ENCODE data around the gene ATP13A5. TPM values are rescaled to one million over a fixed set of nuclear protein-coding genes. Genes with fewer than 3 reads are reported as not detected.

Gene ATP13A5
- polyA plus RNA-seq, 4 donors = 0.21 TPM; not detected in 3

DNA sequence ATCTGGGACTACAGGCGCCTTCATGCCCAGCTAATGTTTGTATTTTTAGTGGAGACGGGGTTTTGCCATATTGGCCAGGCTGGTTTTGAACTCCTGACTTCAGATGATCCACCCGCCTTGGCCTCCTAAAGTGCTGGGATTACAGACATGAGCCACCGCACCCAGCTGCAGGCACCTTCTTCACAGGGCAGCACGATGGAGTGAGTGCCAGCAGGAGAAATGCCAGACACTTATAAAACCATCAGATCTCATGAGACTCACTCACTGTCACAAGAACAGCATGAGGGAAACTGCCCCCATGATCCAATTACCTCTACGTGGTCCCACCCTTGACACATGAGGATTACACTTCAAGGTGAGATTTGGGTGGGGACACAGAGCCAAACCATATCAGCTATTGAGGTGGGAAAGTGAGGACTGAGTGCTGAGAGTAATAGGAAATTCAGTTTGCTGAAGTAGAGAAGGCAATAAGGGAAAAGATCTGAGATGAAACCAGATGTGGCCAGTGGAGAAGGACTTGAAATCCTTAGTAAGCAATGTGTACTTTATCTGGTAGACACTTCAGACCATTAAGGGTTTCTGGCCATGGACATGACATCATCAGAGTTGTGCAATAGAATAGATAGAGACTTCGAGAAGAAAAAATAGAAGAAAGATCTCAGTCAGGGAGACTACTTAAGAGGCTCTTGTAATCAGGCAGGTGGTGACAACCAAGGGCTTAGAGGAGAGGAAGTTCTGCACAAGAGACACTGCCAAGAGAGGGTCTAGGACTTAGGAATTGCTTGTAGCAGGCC is 18.1 kb upstream of the ATP13A5 start:
- Histone ChIP-seq H3K27me3 (ENCODE audit: control insufficient read depth in 3 of 3, insufficient read depth in 3 of 3, low read length in 3 of 3) (no peaks in the 10 kb centered on the region), H3K4me1 (ENCODE audit: control insufficient read depth in 3 of 3, insufficient read depth in 2 of 3, low read depth in 1 of 3, low read length in 2 of 3) (no peaks in the 10 kb centered on the region), H3K4me3 (ENCODE audit: low read depth in 1 of 3, low read length in 3 of 3) (no peak overlapping the region), H3K36me3 (ENCODE audit: control insufficient read depth in 3 of 3, insufficient read depth in 2 of 3, low read depth in 1 of 3, low read length in 3 of 3) (no peaks in the 10 kb centered on the region), H3K9me3 (ENCODE audit: control insufficient read depth in 2 of 2, insufficient read depth in 1 of 2, low read depth in 1 of 2, low read length in 1 of 2) (no peaks in the 10 kb centered on the region), H3K27ac (ENCODE audit: low read depth in 1 of 3, low read length in 2 of 3) (no peak overlapping the region)
- peak in 1 of 2 donors; percentile 10 for DNase-seq
- no peak for FAIRE-seq
- 69 to 75% (median 71%) methylated on average over 7 of the region's 7 CpGs for WGBS, 3 donors

DNA sequence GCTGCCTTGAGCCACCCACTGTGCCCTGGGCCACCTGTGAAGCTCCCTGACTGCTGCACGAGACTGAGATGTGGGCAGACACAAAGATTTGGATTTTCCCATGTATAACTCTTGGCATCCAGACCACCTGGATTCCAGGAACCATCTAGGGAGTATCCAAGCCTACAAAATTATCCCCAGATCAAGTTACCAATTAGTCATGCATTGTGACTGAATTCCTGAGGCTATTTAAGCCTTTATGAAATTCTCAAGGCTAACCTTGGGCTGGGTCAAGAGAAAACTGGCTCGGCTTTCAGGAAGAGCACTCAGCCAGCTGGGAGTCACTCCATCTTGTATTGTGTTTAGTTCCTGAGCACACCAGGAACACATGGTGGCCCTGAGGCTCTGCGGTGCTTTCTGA is 13.3 kb upstream of the ATP13A5 start:
- Histone ChIP-seq H3K4me3 (ENCODE audit: low read depth in 1 of 3, low read length in 3 of 3) (no peak overlapping the region), H3K4me1 (ENCODE audit: control insufficient read depth in 3 of 3, insufficient read depth in 2 of 3, low read depth in 1 of 3, low read length in 2 of 3) (no peaks in the 10 kb centered on the region), H3K9me3 (ENCODE audit: control insufficient read depth in 2 of 2, insufficient read depth in 1 of 2, low read depth in 1 of 2, low read length in 1 of 2) (no peaks in the 10 kb centered on the region), H3K36me3 (ENCODE audit: control insufficient read depth in 3 of 3, insufficient read depth in 2 of 3, low read depth in 1 of 3, low read length in 3 of 3) (no peaks in the 10 kb centered on the region), H3K27me3 (ENCODE audit: control insufficient read depth in 3 of 3, insufficient read depth in 3 of 3, low read length in 3 of 3) (no peaks in the 10 kb centered on the region), H3K27ac (ENCODE audit: low read depth in 1 of 3, low read length in 2 of 3) (no peak overlapping the region)
- DNase-seq (no peak), FAIRE-seq (no peak)
- WGBS, 3 donors = 74 to 81% (median 74%) methylated on average over 3 of the region's 3 CpGs

DNA sequence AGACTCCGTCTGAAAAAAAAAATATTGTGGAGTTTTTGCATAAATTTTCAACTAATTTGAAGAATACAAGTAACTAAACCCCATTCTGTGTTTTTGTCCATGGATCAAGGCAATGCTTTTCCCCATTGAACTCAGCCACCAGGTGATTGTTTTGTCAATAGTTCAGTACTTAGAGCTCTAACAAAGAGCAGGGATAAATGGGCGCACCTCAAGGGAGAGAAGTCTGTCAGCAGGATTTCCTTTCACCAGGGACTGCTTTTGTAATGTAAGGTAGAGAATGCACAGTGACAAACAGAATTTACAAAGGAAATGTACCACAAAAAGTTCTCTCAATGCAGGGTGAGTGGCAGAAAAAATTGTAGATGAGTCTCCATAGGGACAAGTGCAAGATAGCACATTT is 10.8 kb upstream of the ATP13A5 start:
- no peak for FAIRE-seq
- WGBS, 3 donors = 77 to 82% (median 79%) methylated on average over 2 of the region's 2 CpGs

DNA sequence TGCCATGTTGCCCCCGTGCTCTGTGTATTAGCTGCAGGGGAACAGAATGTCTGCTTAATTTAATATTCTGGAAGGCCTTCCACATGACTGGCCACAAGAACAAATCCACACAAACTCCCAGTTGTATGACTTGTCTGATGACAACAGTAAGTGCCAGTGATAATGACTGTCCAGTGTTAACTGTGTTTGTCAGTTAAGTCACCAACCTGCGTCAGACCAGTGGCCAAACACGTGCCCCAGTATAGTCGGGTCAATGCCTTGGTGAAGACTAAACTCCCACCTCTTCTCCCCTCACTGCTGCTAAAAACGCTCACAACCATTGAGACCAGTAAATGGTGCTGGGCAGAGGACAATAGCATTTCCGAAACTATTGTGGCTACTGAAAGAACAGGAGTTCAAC is 9.8 kb upstream of the ATP13A5 start:
- 76 to 87% (median 87%) methylated on average over 6 of the region's 6 CpGs for WGBS, 3 donors
- FAIRE-seq = no peak

More for the DNA sequence above, 10.8 kb upstream of the ATP13A5 start:
- Histone ChIP-seq H3K36me3 (ENCODE audit: control insufficient read depth in 3 of 3, insufficient read depth in 2 of 3, low read depth in 1 of 3, low read length in 3 of 3) (no peaks in the 10 kb centered on the region), H3K9me3 (ENCODE audit: control insufficient read depth in 2 of 2, insufficient read depth in 1 of 2, low read depth in 1 of 2, low read length in 1 of 2) (no peaks in the 10 kb centered on the region), H3K27ac (ENCODE audit: low read depth in 1 of 3, low read length in 2 of 3) (no peak overlapping the region), H3K27me3 (ENCODE audit: control insufficient read depth in 3 of 3, insufficient read depth in 3 of 3, low read length in 3 of 3) (no peaks in the 10 kb centered on the region), H3K4me3 (ENCODE audit: low read depth in 1 of 3, low read length in 3 of 3) (no peak overlapping the region), H3K4me1 (ENCODE audit: control insufficient read depth in 3 of 3, insufficient read depth in 2 of 3, low read depth in 1 of 3, low read length in 2 of 3) (no peaks in the 10 kb centered on the region)
- DNase-seq = no peak

DNA sequence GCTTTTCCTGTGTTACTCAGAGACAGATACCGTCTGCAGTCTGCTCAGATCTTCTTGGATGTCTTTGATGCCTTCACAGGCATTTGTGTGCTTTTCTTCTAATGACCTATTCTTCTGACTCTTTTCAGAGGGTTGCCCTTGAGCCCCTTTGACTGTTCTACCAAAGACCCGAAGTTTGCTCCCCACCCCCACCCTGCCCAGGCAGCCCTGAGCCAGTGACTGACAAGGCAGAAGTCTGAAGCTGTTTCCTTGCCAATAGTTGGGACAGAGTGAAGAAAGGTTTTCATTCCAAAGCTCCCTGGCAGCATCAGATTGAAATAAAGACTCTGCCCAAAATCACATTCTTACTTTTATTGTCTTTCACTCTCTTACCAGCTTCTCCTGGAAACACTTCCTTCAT is 9.0 kb upstream of the ATP13A5 start:
- no peaks in the 10 kb centered on the region for H3K9me3 ChIP-seq (ENCODE audit: control insufficient read depth in 2 of 2, insufficient read depth in 1 of 2, low read depth in 1 of 2, low read length in 1 of 2)
- no peak overlapping the region for H3K4me3 ChIP-seq (ENCODE audit: low read depth in 1 of 3, low read length in 3 of 3)
- H3K27me3 ChIP-seq (ENCODE audit: control insufficient read depth in 3 of 3, insufficient read depth in 3 of 3, low read length in 3 of 3) = no peaks in the 10 kb centered on the region
- 22 to 46% (median 29%) methylated on average over 2 of the region's 2 CpGs for WGBS, 3 donors
- FAIRE-seq (no peak), DNase-seq (no peak)
- H3K27ac ChIP-seq (ENCODE audit: low read depth in 1 of 3, low read length in 2 of 3) = no peak overlapping the region
- no peaks in the 10 kb centered on the region for H3K36me3 ChIP-seq (ENCODE audit: control insufficient read depth in 3 of 3, insufficient read depth in 2 of 3, low read depth in 1 of 3, low read length in 3 of 3)
- H3K4me1 ChIP-seq (ENCODE audit: control insufficient read depth in 3 of 3, insufficient read depth in 2 of 3, low read depth in 1 of 3, low read length in 2 of 3) = no peaks in the 10 kb centered on the region

More for the DNA sequence above, 9.8 kb upstream of the ATP13A5 start:
- H3K9me3 ChIP-seq (ENCODE audit: control insufficient read depth in 2 of 2, insufficient read depth in 1 of 2, low read depth in 1 of 2, low read length in 1 of 2) = no peaks in the 10 kb centered on the region
- no peaks in the 10 kb centered on the region for H3K4me1 ChIP-seq (ENCODE audit: control insufficient read depth in 3 of 3, insufficient read depth in 2 of 3, low read depth in 1 of 3, low read length in 2 of 3)
- no peak for DNase-seq
- H3K36me3 ChIP-seq (ENCODE audit: control insufficient read depth in 3 of 3, insufficient read depth in 2 of 3, low read depth in 1 of 3, low read length in 3 of 3) = no peaks in the 10 kb centered on the region
- no peak overlapping the region for H3K27ac ChIP-seq (ENCODE audit: low read depth in 1 of 3, low read length in 2 of 3)
- no peaks in the 10 kb centered on the region for H3K27me3 ChIP-seq (ENCODE audit: control insufficient read depth in 3 of 3, insufficient read depth in 3 of 3, low read length in 3 of 3)
- no peak overlapping the region for H3K4me3 ChIP-seq (ENCODE audit: low read depth in 1 of 3, low read length in 3 of 3)

DNA sequence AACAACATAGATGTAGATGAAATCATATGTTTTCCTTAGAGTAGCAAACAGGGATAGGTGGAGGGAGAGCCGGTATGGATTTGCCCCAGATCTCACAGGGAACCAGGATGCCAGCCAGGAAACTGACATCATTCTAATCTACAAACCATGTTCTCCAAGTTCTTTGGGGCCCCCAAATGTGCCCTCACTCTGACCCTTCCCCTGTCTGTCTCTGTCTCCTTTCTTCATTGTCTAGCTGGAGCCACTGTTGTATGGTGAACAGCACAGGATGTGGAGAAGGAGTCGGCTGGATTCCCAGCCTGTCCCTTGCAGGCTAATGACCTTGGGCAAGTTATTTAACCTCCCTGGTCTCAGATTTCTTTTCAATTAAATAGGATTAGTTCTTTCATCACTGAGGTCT is 962 bp downstream of the ATP13A5 start:
- 38 to 60% (median 45%) methylated on average over 2 of the region's 2 CpGs for WGBS, 3 donors

DNA sequence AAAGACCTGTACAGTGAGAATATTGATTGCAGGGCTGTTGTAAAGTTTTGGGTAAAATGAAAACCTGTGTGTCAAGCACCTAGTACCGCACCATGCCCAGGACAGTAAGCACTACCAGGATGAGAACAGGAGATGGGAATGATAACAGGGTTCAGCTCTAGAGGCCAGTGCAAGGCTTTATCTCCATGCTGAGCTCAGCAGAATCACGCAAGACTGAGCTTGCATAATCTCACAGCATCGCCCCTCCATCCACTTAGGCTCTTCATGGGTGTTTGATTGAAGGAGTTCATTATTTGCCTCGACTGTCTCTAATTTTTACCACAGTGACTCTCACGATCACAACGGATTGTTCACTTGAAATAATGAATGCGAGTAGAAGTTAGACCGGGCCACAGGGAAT is 2.9 kb downstream of the ATP13A5 start:
- WGBS, 3 donors = 79 to 90% (median 89%) methylated on average over 8 of the region's 8 CpGs
- Histone ChIP-seq H3K9me3 (ENCODE audit: control insufficient read depth in 2 of 2, insufficient read depth in 1 of 2, low read depth in 1 of 2, low read length in 1 of 2) (no peaks in the 10 kb centered on the region), H3K27me3 (ENCODE audit: control insufficient read depth in 3 of 3, insufficient read depth in 3 of 3, low read length in 3 of 3) (no peaks in the 10 kb centered on the region), H3K27ac (ENCODE audit: low read depth in 1 of 3, low read length in 2 of 3) (no peak overlapping the region), H3K4me3 (ENCODE audit: low read depth in 1 of 3, low read length in 3 of 3) (no peak overlapping the region), H3K4me1 (ENCODE audit: control insufficient read depth in 3 of 3, insufficient read depth in 2 of 3, low read depth in 1 of 3, low read length in 2 of 3) (no peaks in the 10 kb centered on the region), H3K36me3 (ENCODE audit: control insufficient read depth in 3 of 3, insufficient read depth in 2 of 3, low read depth in 1 of 3, low read length in 3 of 3) (no peaks in the 10 kb centered on the region)
- DNase-seq = no peak
- FAIRE-seq = no peak

More for the DNA sequence above, 962 bp downstream of the ATP13A5 start:
- no peaks in the 10 kb centered on the region for H3K4me1 ChIP-seq (ENCODE audit: control insufficient read depth in 3 of 3, insufficient read depth in 2 of 3, low read depth in 1 of 3, low read length in 2 of 3)
- DNase-seq (no peak), FAIRE-seq (no peak)
- H3K9me3 ChIP-seq (ENCODE audit: control insufficient read depth in 2 of 2, insufficient read depth in 1 of 2, low read depth in 1 of 2, low read length in 1 of 2) = no peaks in the 10 kb centered on the region
- no peaks in the 10 kb centered on the region for H3K36me3 ChIP-seq (ENCODE audit: control insufficient read depth in 3 of 3, insufficient read depth in 2 of 3, low read depth in 1 of 3, low read length in 3 of 3)
- no peak overlapping the region for H3K27ac ChIP-seq (ENCODE audit: low read depth in 1 of 3, low read length in 2 of 3)
- no peak overlapping the region for H3K4me3 ChIP-seq (ENCODE audit: low read depth in 1 of 3, low read length in 3 of 3)
- H3K27me3 ChIP-seq (ENCODE audit: control insufficient read depth in 3 of 3, insufficient read depth in 3 of 3, low read length in 3 of 3) = no peaks in the 10 kb centered on the region

DNA sequence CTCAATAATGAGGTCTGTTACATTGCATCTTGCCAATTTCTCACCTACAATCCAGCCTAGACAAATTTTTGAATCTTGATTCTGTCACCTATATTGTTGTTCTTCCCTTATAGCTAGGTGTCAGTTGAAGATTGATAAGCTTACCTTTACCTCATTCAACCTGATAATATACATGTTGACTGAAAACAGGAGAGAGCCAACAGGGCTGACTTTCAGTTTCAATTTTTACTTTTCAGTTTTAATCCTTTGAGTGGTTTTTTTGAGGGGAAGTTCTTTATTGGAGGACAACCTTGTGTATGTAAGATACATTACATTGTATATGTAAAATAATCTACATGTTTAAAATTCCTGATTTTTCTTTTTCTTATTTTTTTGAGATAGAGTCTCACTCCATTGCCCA is 5.8 kb downstream of the ATP13A5 start:
- FAIRE-seq (no peak), DNase-seq (no peak)
- Histone ChIP-seq H3K9me3 (ENCODE audit: control insufficient read depth in 2 of 2, insufficient read depth in 1 of 2, low read depth in 1 of 2, low read length in 1 of 2) (no peaks in the 10 kb centered on the region), H3K4me3 (ENCODE audit: low read depth in 1 of 3, low read length in 3 of 3) (no peak overlapping the region), H3K27me3 (ENCODE audit: control insufficient read depth in 3 of 3, insufficient read depth in 3 of 3, low read length in 3 of 3) (no peaks in the 10 kb centered on the region), H3K4me1 (ENCODE audit: control insufficient read depth in 3 of 3, insufficient read depth in 2 of 3, low read depth in 1 of 3, low read length in 2 of 3) (no peaks in the 10 kb centered on the region), H3K36me3 (ENCODE audit: control insufficient read depth in 3 of 3, insufficient read depth in 2 of 3, low read depth in 1 of 3, low read length in 3 of 3) (no peaks in the 10 kb centered on the region), H3K27ac (ENCODE audit: low read depth in 1 of 3, low read length in 2 of 3) (no peak overlapping the region)

DNA sequence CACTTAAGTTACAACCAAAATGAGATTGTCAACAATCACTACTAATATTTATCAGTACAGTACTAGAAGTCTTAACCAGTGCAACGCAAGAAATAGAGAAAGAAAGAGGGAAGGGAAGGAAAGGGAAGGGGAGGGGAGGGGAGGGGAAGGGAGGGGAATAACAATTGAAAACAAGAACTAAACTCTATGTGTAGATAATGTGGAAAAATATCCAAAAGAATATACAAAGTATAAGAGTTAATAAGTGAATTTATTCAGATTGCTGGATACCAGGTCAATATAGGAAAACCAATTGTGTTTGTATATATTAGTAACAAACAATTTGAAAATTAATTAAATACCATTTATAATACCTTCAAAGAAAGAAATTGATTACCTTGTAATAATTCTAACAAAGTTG is 10.7 kb downstream of the ATP13A5 start:
- Histone ChIP-seq H3K27me3 (ENCODE audit: control insufficient read depth in 3 of 3, insufficient read depth in 3 of 3, low read length in 3 of 3) (no peaks in the 10 kb centered on the region), H3K4me1 (ENCODE audit: control insufficient read depth in 3 of 3, insufficient read depth in 2 of 3, low read depth in 1 of 3, low read length in 2 of 3) (no peaks in the 10 kb centered on the region), H3K36me3 (ENCODE audit: control insufficient read depth in 3 of 3, insufficient read depth in 2 of 3, low read depth in 1 of 3, low read length in 3 of 3) (no peaks in the 10 kb centered on the region), H3K9me3 (ENCODE audit: control insufficient read depth in 2 of 2, insufficient read depth in 1 of 2, low read depth in 1 of 2, low read length in 1 of 2) (no peaks in the 10 kb centered on the region), H3K4me3 (ENCODE audit: low read depth in 1 of 3, low read length in 3 of 3) (no peak overlapping the region), H3K27ac (ENCODE audit: low read depth in 1 of 3, low read length in 2 of 3) (no peak overlapping the region)
- no peak for DNase-seq
- no peak for FAIRE-seq
- WGBS, 3 donors = 48 to 68% (median 51%) methylated on average over 1 of the region's 1 CpG

Data from small intestine (tissue), 7 donors.